ENCODE results near the gene RFTN1. TPM values are rescaled to one million over a fixed set of nuclear protein-coding genes. Genes with fewer than 3 reads are reported as not detected.

Gene RFTN1
- total RNA-seq, 1 experiment from 2014 or later, result 4.5 TPM

- Mint-ChIP-seq H3K4me1 (ENCODE audit: insufficient read depth, unreplicated experiment) (no peaks in the 10 kb centered on the region), H3K36me3 (ENCODE audit: insufficient read depth, unreplicated experiment) (no peaks in the 10 kb centered on the region), H3K27me3 (ENCODE audit: insufficient read depth, unreplicated experiment) (no peaks in the 10 kb centered on the region), H3K9me3 (ENCODE audit: unreplicated experiment) (no peaks in the 10 kb centered on the region), H3K27ac (ENCODE audit: low read depth, unreplicated experiment) (no peak overlapping the region), H3K4me3 (ENCODE audit: unreplicated experiment) (no peak overlapping the region)
- POLR2A ChIA-PET, result interaction anchor here (0.6 kb wide), 1 partner anchor 79 kb away, joined by 3 read pairs; no protein-coding TSS in a partner anchor
- no peak for DNase-seq (ENCODE audit: unreplicated experiment)
- no peak for TF ChIP-seq CTCF (IDR thresholded peaks at IDR 0.05; ENCODE audit: unreplicated experiment)
- CTCF ChIA-PET, result no interaction called here
- intact Hi-C loops (cut with micrococcal nuclease), result no loop called here
- BruUV-seq (replicated peaks), result no TSS peak
These were observed 75.9 kb downstream of the RFTN1 start for GRCh38 chr3:16437640-16438039.

- Mint-ChIP-seq H3K36me3 (ENCODE audit: insufficient read depth, unreplicated experiment) (no peaks in the 10 kb centered on the region), H3K9me3 (ENCODE audit: unreplicated experiment) (no peaks in the 10 kb centered on the region), H3K27ac (ENCODE audit: low read depth, unreplicated experiment) (no peak overlapping the region), H3K4me1 (ENCODE audit: insufficient read depth, unreplicated experiment) (no peaks in the 10 kb centered on the region), H3K4me3 (ENCODE audit: unreplicated experiment) (no peak overlapping the region), H3K27me3 (ENCODE audit: insufficient read depth, unreplicated experiment) (no peaks in the 10 kb centered on the region)
- no peak for DNase-seq (ENCODE audit: unreplicated experiment)
- intact Hi-C loops (cut with micrococcal nuclease), result no loop called here
- no TSS peak for BruUV-seq (replicated peaks)
- CTCF ChIA-PET, result no interaction called here
- TF ChIP-seq CTCF (IDR thresholded peaks at IDR 0.05; ENCODE audit: unreplicated experiment), result no peak
- POLR2A ChIA-PET, result no interaction called here
These were observed 79.8 kb downstream of the RFTN1 start for GRCh38 chr3:16433701-16434151.

DNA sequence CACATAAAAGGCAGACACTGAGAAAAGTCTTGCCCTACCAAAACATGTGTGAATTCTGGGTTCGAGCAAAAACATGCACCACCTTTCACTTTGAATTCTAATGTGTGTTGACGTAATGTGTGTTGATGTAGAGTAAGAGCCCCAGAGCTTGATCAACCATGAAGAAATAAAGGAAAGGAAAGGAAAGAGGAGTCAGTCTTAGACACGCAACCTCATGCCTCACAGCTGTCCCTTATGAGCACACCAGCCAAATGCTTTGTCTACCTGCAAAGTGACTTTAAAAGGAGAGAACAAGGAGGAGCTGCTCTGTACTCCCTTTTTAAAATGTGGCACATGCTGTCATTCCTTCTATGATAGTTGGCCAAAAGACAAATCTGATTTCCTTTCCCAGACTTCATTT is 80.8 kb downstream of the RFTN1 start:
- Mint-ChIP-seq H3K4me3 (ENCODE audit: unreplicated experiment) (no peak overlapping the region), H3K4me1 (ENCODE audit: insufficient read depth, unreplicated experiment) (peaks cover 3% of the 10 kb centered on the region), H3K27ac (ENCODE audit: low read depth, unreplicated experiment) (no peak overlapping the region), H3K9me3 (ENCODE audit: unreplicated experiment) (no peaks in the 10 kb centered on the region), H3K36me3 (ENCODE audit: insufficient read depth, unreplicated experiment) (no peaks in the 10 kb centered on the region), H3K27me3 (ENCODE audit: insufficient read depth, unreplicated experiment) (no peaks in the 10 kb centered on the region)
- BruUV-seq (replicated peaks), result no TSS peak
- ChIA-PET POLR2A (no interaction called here), CTCF (no interaction called here)
- no peak for TF ChIP-seq CTCF (IDR thresholded peaks at IDR 0.05; ENCODE audit: unreplicated experiment)
- intact Hi-C loops (cut with micrococcal nuclease), result no loop called here
- DNase-seq (ENCODE audit: unreplicated experiment), result no peak

DNA sequence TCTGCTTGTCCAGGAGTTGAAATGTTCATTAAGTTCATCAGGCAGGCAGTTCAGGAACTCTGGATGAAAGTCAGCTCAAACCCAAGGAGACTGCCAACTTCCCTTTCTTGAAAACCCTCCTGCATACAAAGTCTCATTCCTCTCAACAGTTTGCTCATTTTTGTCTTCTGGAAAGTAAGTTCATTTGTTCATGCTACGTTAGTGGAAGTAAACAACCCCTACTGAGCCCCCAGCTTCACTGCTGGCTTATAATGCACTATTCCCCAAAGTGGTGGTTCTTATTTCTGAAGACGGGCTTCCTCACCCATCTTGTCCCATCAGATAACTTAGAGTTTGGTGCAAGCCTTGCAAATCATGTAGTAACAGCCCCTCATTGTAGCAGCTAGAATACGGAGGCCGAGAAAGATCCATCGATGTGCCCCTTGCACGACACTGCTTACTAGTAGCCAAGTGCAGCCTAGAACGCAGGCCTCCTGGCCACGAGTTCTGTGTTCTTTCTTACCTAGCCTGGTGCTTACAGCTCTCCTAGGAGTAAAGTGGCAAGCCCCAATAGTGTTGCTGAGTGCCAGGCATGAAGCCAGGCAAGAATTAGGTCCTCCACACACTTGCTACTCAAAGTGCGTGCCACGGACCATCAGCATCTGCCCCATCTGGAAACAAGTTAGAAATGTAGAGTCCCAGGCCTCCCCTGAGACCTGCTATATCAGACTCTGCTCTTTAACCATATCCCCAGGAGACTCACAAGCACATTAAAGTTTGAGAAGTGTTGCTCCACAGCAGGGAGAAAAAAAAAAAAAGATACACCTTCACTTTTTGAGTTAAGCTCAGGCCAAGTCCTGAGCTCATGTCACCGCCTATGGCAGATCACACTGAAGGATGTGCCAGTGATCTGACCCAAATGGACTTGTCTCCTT is 82.5 kb downstream of the RFTN1 start:
- H3K4me1 Mint-ChIP-seq (ENCODE audit: insufficient read depth, unreplicated experiment), result peaks cover 15% of the 10 kb centered on the region
- intact Hi-C loops (cut with micrococcal nuclease), result no loop called here
- TF ChIP-seq CTCF (IDR thresholded peaks at IDR 0.05; ENCODE audit: unreplicated experiment), result no peak
- DNase-seq (ENCODE audit: unreplicated experiment), result no peak
- no peak overlapping the region for H3K4me3 Mint-ChIP-seq (ENCODE audit: unreplicated experiment)
- H3K27me3 Mint-ChIP-seq (ENCODE audit: insufficient read depth, unreplicated experiment), result no peaks in the 10 kb centered on the region
- H3K9me3 Mint-ChIP-seq (ENCODE audit: unreplicated experiment), result no peaks in the 10 kb centered on the region
- CTCF ChIA-PET, result no interaction called here
- BruUV-seq (replicated peaks), result no TSS peak
- H3K27ac Mint-ChIP-seq (ENCODE audit: low read depth, unreplicated experiment), result no peak overlapping the region
- POLR2A ChIA-PET, result interaction anchor here (0.6 kb wide), 1 partner anchor 90 kb away, joined by 4 read pairs; no protein-coding TSS in a partner anchor
- no peaks in the 10 kb centered on the region for H3K36me3 Mint-ChIP-seq (ENCODE audit: insufficient read depth, unreplicated experiment)
